OCI-LY1 (cell line): ENCODE results near the gene GLRA2.

Experiments used
- H2AFZ ChIP-seq: fragments of 200-600 bp; sonication (generic), shearing (Covaris generic); 2 replicates; pipeline ENCODE4 v1.6.0; 2014; ENCODE audit warnings: antibody characterized with exemption, mild to moderate bottlenecking, low read length
- H3F3A ChIP-seq: fragments of 200-600 bp; sonication (generic), shearing (Covaris generic); 2 replicates; pipeline ENCODE4 v1.6.0; 2014; ENCODE audit warnings: mild to moderate bottlenecking, antibody characterized with exemption, low read length, moderate library complexity; ENCODE audit not compliant: insufficient read depth
- H3K27ac ChIP-seq: fragments of 200-600 bp; sonication (generic); 2 replicates; pipeline ENCODE4 v1.5.1; 2014; ENCODE audit warnings: low read length, mixed run types, mild to moderate bottlenecking, low read depth; ENCODE audit not compliant: poor library complexity, severe bottlenecking
- H3K27me3 ChIP-seq: fragments of 200-600 bp; sonication (generic); 2 replicates; pipeline ENCODE4 v1.6.0; 2014; ENCODE audit warnings: antibody characterized with exemption, mild to moderate bottlenecking, low read length, moderate library complexity; ENCODE audit not compliant: insufficient read depth
- H3K36me3 ChIP-seq: fragments of 200-600 bp; sonication (generic); 2 replicates; pipeline ENCODE4 v1.6.1; 2014; ENCODE audit warnings: mild to moderate bottlenecking, antibody characterized with exemption, low read length, moderate library complexity, mixed read lengths; ENCODE audit not compliant: insufficient read depth
- H3K4me1 ChIP-seq: fragments of 200-600 bp; sonication (generic); 2 replicates; pipeline ENCODE4 v1.5.1; 2014; ENCODE audit warnings: mild to moderate bottlenecking, low read length, moderate library complexity; ENCODE audit not compliant: insufficient read depth, severe bottlenecking
- H3K4me2 ChIP-seq: fragments of 200-600 bp; sonication (generic), shearing (Covaris generic); 2 replicates; pipeline ENCODE4 v1.6.1; 2014; ENCODE audit warnings: low read length
- H3K4me3 ChIP-seq: fragments of 200-600 bp; sonication (generic); 2 replicates; pipeline ENCODE4 v1.5.1; 2014; ENCODE audit warnings: low read length, low read depth, mild to moderate bottlenecking, mixed read lengths; ENCODE audit not compliant: poor library complexity, severe bottlenecking
- H3K79me2 ChIP-seq: fragments of 200-600 bp; shearing (Covaris generic); 2 replicates; pipeline ENCODE4 v1.6.1; 2016; ENCODE audit warnings: mixed run types, low read length, mixed read lengths; ENCODE audit not compliant: insufficient read depth
- H3K9ac ChIP-seq: fragments of 200-600 bp; sonication (generic), shearing (Covaris generic); 2 replicates; pipeline ENCODE4 v1.6.1; 2014; ENCODE audit warnings: mild to moderate bottlenecking, low read length, mixed read lengths
- H3K9me2 ChIP-seq: fragments of 200-600 bp; sonication (generic), shearing (Covaris generic); 2 replicates; pipeline ENCODE4 v1.6.1; 2014; ENCODE audit warnings: low read depth, mild to moderate bottlenecking, low read length, mixed read lengths
- H3K9me3 ChIP-seq: fragments of 200-600 bp; shearing (Covaris generic); 2 replicates; pipeline ENCODE4 v1.6.1; 2014; ENCODE audit warnings: low read length, mixed read lengths
- H4K20me1 ChIP-seq: fragments of 200-600 bp; sonication (generic), shearing (Covaris generic); 2 replicates; pipeline ENCODE4 v1.6.0; 2016; ENCODE audit warnings: mild to moderate bottlenecking, low read length; ENCODE audit not compliant: insufficient read depth
- EZH2 ChIP-seq: fragments of 200-600 bp; sonication (generic), shearing (Covaris generic); IDR thresholded peaks from 2 replicates; pipeline ENCODE4 v1.8.0; 2017; ENCODE audit warnings: borderline replicate concordance, mixed run types, mild to moderate bottlenecking, antibody characterized with exemption, low read length, moderate library complexity, mixed read lengths
- TF ChIP-seq, protein P1 (sequence below): fragments of 200-600 bp; sonication (generic), shearing (Covaris generic); IDR thresholded peaks from 2 replicates; pipeline ENCODE4 v1.5.1; 2017; ENCODE audit warnings: mild to moderate bottlenecking, antibody characterized with exemption, low read length, moderate library complexity, mixed read lengths

Gene GLRA2

DNA sequence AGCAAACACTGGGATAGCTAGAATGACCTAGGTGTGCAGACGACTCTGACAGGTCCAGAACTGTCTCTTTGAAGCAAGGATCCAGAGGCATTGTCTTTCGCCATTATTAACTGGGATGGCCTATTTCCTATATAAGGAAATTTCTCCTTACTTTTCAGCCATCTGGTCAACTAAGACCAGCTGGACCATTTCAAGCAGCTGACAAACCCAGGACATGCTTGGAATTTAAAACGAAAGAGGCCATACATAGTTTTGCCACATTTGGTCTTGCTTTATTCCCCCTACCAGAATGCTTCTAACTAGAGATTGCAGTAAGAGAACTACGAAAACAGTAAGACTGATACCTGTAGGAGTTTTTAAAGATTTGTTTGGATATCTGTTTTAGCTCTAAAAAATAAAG is 87.0 kb downstream of the GLRA2 start:
- Histone ChIP-seq H3K79me2 (no peaks in the 10 kb centered on the region), H3K4me2 (no peak overlapping the region), H3K9ac (no peak overlapping the region), H3K4me1 (no peaks in the 10 kb centered on the region), H3K9me2 (no peaks in the 10 kb centered on the region), H3K36me3 (no peaks in the 10 kb centered on the region), H2AFZ (no peak overlapping the region), H3K27me3 (no peaks in the 10 kb centered on the region), H3F3A (no peaks in the 10 kb centered on the region), H3K27ac (no peak overlapping the region), H3K4me3 (no peak overlapping the region), H3K9me3 (no peaks in the 10 kb centered on the region), H4K20me1 (no peaks in the 10 kb centered on the region)
- no peak for TF ChIP-seq EZH2
- TF ChIP-seq, protein P1, sequence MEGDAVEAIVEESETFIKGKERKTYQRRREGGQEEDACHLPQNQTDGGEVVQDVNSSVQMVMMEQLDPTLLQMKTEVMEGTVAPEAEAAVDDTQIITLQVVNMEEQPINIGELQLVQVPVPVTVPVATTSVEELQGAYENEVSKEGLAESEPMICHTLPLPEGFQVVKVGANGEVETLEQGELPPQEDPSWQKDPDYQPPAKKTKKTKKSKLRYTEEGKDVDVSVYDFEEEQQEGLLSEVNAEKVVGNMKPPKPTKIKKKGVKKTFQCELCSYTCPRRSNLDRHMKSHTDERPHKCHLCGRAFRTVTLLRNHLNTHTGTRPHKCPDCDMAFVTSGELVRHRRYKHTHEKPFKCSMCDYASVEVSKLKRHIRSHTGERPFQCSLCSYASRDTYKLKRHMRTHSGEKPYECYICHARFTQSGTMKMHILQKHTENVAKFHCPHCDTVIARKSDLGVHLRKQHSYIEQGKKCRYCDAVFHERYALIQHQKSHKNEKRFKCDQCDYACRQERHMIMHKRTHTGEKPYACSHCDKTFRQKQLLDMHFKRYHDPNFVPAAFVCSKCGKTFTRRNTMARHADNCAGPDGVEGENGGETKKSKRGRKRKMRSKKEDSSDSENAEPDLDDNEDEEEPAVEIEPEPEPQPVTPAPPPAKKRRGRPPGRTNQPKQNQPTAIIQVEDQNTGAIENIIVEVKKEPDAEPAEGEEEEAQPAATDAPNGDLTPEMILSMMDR, result no peak

DNA sequence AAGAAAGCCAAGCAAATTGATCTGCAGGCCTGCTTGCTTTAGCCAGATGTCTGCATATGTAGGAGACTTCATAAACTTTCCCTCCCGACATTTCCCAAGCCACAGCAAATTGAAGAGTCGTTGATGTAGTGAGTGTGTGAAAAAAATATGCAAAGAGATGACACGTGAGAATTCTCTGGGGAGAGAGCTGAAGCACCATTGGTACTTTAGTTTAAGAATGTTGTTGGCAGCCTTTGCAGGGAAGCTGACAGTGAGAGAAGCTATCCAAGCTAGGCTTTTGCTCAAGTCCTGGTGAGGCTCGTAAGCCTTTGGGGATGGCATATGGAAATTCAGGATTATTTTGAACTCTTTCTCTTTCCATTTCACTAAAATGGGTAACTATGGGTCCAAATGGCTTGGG is 87.5 kb downstream of the GLRA2 start:
- H3K27ac ChIP-seq, result no peak overlapping the region
- H3K4me1 ChIP-seq, result no peaks in the 10 kb centered on the region
- no peak overlapping the region for H3K9ac ChIP-seq
- H4K20me1 ChIP-seq, result no peaks in the 10 kb centered on the region
- no peak overlapping the region for H3K4me3 ChIP-seq
- no peaks in the 10 kb centered on the region for H3K79me2 ChIP-seq
- H2AFZ ChIP-seq, result no peak overlapping the region
- H3F3A ChIP-seq, result no peaks in the 10 kb centered on the region
- no peak overlapping the region for H3K4me2 ChIP-seq
- no peaks in the 10 kb centered on the region for H3K36me3 ChIP-seq
- H3K27me3 ChIP-seq, result no peaks in the 10 kb centered on the region
- no peaks in the 10 kb centered on the region for H3K9me2 ChIP-seq
- TF ChIP-seq, protein P1, result no peak
- TF ChIP-seq EZH2, result no peak
- no peaks in the 10 kb centered on the region for H3K9me3 ChIP-seq

DNA sequence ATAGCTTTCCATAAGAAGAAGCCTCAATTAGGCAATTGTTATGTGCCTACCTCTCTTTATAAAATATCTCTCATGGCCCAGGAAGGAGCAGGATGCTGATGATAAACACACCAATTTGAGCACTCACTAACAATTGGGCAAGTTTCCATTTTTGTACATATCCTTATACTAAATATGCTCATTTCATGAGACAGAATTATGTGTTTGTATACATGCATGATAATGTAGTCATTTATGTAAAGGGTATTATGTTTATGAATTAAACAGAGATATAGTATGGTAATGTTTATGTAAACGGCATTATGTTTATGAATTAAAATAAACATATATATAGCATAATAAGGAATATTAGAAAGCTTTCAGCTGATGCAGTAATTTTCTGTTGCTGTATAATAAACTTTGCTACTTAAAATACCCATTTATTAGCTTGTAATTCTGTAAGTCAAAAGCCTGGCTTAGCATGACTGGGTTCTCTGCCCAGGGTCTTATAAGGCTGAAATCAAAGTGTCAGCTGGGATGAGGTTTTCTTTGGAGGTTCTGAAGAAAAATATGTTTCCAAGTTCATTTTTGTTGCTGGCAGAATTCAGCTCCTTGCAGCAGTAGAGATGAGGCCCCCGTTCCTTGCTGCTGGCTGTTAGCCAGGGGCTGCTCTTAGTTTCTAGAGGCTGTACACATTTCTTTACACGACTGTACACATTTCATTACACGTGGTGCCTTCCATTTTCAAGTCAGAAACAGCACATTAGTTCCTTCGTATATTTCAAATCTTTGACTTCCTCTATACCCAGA is 89.0 kb downstream of the GLRA2 start:
- Histone ChIP-seq H3F3A (no peaks in the 10 kb centered on the region), H3K9me2 (no peaks in the 10 kb centered on the region), H2AFZ (no peak overlapping the region), H3K27ac (no peak overlapping the region), H3K4me2 (no peak overlapping the region), H3K36me3 (no peaks in the 10 kb centered on the region), H3K9ac (no peak overlapping the region), H3K79me2 (no peaks in the 10 kb centered on the region), H3K9me3 (no peaks in the 10 kb centered on the region), H4K20me1 (no peaks in the 10 kb centered on the region), H3K4me1 (no peaks in the 10 kb centered on the region), H3K27me3 (no peaks in the 10 kb centered on the region), H3K4me3 (no peak overlapping the region)
- no peak for TF ChIP-seq EZH2
- TF ChIP-seq, protein P1, result no peak
